MM.1S (cell line): ENCODE measurements around the gene EXOC3L4.

Source experiments
- DNase-seq: peaks from one replicate; pipeline ENCODE4 v3.0.0-alpha.2; 2015
- H2AFZ ChIP-seq: fragments of 300-600 bp; sonication (generic); 2 replicates; pipeline ENCODE4 v1.6.0; 2016; ENCODE audit warnings: antibody characterized with exemption, low read length
- H3F3A ChIP-seq: fragments of 300-600 bp; sonication (generic); 2 replicates; pipeline ENCODE4 v1.6.1; 2016; ENCODE audit warnings: mild to moderate bottlenecking, antibody characterized with exemption, low read length, moderate library complexity, mixed read lengths; ENCODE audit not compliant: insufficient read depth
- H3K27ac ChIP-seq: fragments of 300-600 bp; sonication (generic); 2 replicates; pipeline ENCODE4 v1.5.1; 2016; ENCODE audit warnings: mild to moderate bottlenecking, low read length
- H3K27me3 ChIP-seq: fragments of 300-600 bp; sonication (generic); replicated peaks from 2 replicates; pipeline ENCODE4 v1.6.0; 2016; ENCODE audit warnings: low read length; ENCODE audit not compliant: insufficient read depth
- H3K36me3 ChIP-seq: fragments of 300-600 bp; sonication (generic); replicated peaks from 2 replicates; pipeline ENCODE4 v1.6.1; 2016; ENCODE audit warnings: mild to moderate bottlenecking, low read length, mixed read lengths; ENCODE audit not compliant: insufficient read depth
- H3K4me1 ChIP-seq: fragments of 300-600 bp; sonication (generic); 2 replicates; pipeline ENCODE4 v1.6.1; 2016; ENCODE audit warnings: low read length, mixed read lengths
- H3K4me2 ChIP-seq: fragments of 300-600 bp; sonication (generic); 2 replicates; pipeline ENCODE4 v1.6.0; 2016; ENCODE audit warnings: low read depth, low read length
- H3K4me3 ChIP-seq: fragments of 300-600 bp; sonication (generic); 2 replicates; pipeline ENCODE4 v1.5.1; 2016; ENCODE audit warnings: low read length, mixed read lengths
- H3K79me2 ChIP-seq: fragments of 300-600 bp; sonication (generic); 2 replicates; pipeline ENCODE4 v1.6.1; 2016; ENCODE audit warnings: mixed run types, low read length, mixed read lengths
- H3K9ac ChIP-seq: fragments of 300-600 bp; sonication (generic); 2 replicates; pipeline ENCODE4 v1.6.1; 2016; ENCODE audit warnings: low read length, mixed read lengths
- H3K9me2 ChIP-seq: fragments of 300-600 bp; sonication (generic); replicated peaks from 2 replicates; pipeline ENCODE4 v1.6.1; 2016; ENCODE audit warnings: mild to moderate bottlenecking, low read length, mixed read lengths; ENCODE audit not compliant: insufficient read depth
- H3K9me3 ChIP-seq: fragments of 300-600 bp; sonication (generic); replicated peaks from 2 replicates; pipeline ENCODE4 v1.6.1; 2016; ENCODE audit warnings: mild to moderate bottlenecking, low read length, mixed read lengths; ENCODE audit not compliant: insufficient read depth
- H4K20me1 ChIP-seq: fragments of 300-600 bp; sonication (generic); 2 replicates; pipeline ENCODE4 v1.6.1; 2016; ENCODE audit warnings: mild to moderate bottlenecking, low read length, moderate library complexity, mixed read lengths; ENCODE audit not compliant: insufficient read depth
- CTCF ChIP-seq: fragments of 300-600 bp; sonication (generic); IDR thresholded peaks from 2 replicates; pipeline ENCODE4 v1.5.1; 2016; ENCODE audit warnings: antibody characterized with exemption, low read length, mixed read lengths
- EZH2 ChIP-seq: fragments of 300-600 bp; sonication (generic); optimal IDR thresholded peaks from 2 replicates; pipeline ENCODE3; 2017; ENCODE audit warnings: low read depth, mild to moderate bottlenecking, antibody characterized with exemption, low read length, mixed read lengths
- EZH2phosphoT487 ChIP-seq: fragments of 300-600 bp; sonication (generic); IDR thresholded peaks from 2 replicates; pipeline ENCODE4 v1.6.1; 2018; ENCODE audit warnings: antibody characterized with exemption, low read length

The EXOC3L4 gene

DNA sequence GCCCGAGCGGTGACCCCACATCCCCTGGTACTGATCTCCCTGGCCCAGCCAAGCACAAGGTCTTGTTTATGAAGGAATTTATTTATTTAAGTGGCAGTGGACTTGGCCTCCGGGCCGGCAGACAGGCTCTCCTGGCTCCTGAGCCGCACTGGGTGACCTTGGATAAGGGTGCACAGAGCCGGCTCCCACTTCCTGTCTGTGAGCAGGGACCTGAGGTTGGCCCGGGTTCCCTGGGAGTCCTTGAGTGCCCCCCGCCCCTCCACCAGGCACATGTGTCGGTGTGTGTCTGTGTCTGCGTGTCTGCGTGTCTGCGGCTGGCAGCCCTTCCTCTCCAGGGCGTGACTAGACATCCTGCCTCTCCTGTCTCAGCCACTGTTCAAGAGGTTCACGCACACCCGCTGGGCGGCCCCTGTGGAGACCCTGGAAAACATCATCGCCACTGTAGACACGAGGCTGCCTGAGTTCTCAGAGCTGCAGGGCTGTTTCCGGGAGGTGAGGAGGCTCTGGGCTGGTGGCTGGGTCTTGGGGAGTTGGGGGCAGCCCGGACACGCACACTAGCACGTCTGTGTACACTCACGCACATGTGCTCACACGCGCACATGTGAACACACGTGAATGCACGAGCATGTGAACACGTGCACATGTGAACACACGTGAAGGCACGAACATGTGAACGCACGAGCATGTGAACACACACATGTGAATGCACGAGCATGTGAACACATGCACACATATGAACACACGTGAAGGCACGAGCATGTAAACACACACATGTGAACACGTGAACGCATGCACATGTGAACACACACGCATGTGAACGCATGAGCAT is 38.1 kb downstream of the EXOC3L4 start:
- H3K9me3 ChIP-seq = no peaks in the 10 kb centered on the region
- H3K79me2 ChIP-seq = no peaks in the 10 kb centered on the region
- TF ChIP-seq EZH2 (no peak), CTCF (no peak), EZH2phosphoT487 (no peak)
- H2AFZ ChIP-seq = no peak overlapping the region
- peaks cover 4% of the 10 kb centered on the region for H3K27me3 ChIP-seq
- no peak overlapping the region for H3K4me3 ChIP-seq
- H3K9me2 ChIP-seq = no peaks in the 10 kb centered on the region
- no peaks in the 10 kb centered on the region for H4K20me1 ChIP-seq
- H3F3A ChIP-seq = no peaks in the 10 kb centered on the region
- no peak overlapping the region for H3K9ac ChIP-seq
- H3K4me2 ChIP-seq = no peak overlapping the region
- no peak overlapping the region for H3K27ac ChIP-seq
- no peak for DNase-seq
- H3K36me3 ChIP-seq = no peaks in the 10 kb centered on the region
- no peaks in the 10 kb centered on the region for H3K4me1 ChIP-seq

- H3K27me3 ChIP-seq = peaks cover 4% of the 10 kb centered on the region
- no peak for DNase-seq
- H3K4me2 ChIP-seq = no peak overlapping the region
- H4K20me1 ChIP-seq = no peaks in the 10 kb centered on the region
- no peaks in the 10 kb centered on the region for H3K36me3 ChIP-seq
- H3K4me1 ChIP-seq = no peaks in the 10 kb centered on the region
- no peaks in the 10 kb centered on the region for H3K9me2 ChIP-seq
- no peak overlapping the region for H2AFZ ChIP-seq
- no peaks in the 10 kb centered on the region for H3K9me3 ChIP-seq
- H3K4me3 ChIP-seq = no peak overlapping the region
- H3F3A ChIP-seq = no peaks in the 10 kb centered on the region
- no peak for TF ChIP-seq EZH2
- TF ChIP-seq EZH2phosphoT487 = no peak
- TF ChIP-seq CTCF = no peak
- H3K27ac ChIP-seq = no peak overlapping the region
- no peak overlapping the region for H3K9ac ChIP-seq
- H3K79me2 ChIP-seq = no peaks in the 10 kb centered on the region
Measured at GRCh38 chr14:103133210-103134140, 39.0 kb downstream of the EXOC3L4 start.

DNA sequence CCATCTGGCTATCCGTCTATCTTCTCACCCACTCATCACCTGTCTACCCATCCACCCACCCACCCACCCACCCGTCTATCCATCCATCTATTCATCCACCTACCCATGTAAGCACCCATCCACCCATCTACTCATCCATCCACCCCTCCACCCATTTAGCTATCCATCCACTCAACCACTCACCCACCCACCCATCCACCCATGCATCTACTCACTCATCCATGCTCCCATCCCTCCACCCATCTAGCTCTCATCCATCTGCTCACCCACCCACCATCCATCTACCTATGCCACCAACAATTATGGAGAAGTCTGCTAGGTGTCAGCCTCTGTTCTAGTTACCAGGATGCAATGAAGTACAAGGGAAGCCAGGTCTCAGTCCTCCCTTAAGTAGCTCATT is 39.9 kb downstream of the EXOC3L4 start:
- peaks cover 9% of the 10 kb centered on the region for H3K27me3 ChIP-seq
- no peaks in the 10 kb centered on the region for H4K20me1 ChIP-seq
- no peaks in the 10 kb centered on the region for H3K79me2 ChIP-seq
- no peak overlapping the region for H2AFZ ChIP-seq
- TF ChIP-seq EZH2 (no peak), EZH2phosphoT487 (no peak), CTCF (no peak)
- H3K9me2 ChIP-seq = no peaks in the 10 kb centered on the region
- H3K9ac ChIP-seq = no peak overlapping the region
- no peaks in the 10 kb centered on the region for H3K9me3 ChIP-seq
- H3K36me3 ChIP-seq = no peaks in the 10 kb centered on the region
- H3K4me2 ChIP-seq = no peak overlapping the region
- DNase-seq = no peak
- no peaks in the 10 kb centered on the region for H3F3A ChIP-seq
- no peak overlapping the region for H3K4me3 ChIP-seq
- H3K4me1 ChIP-seq = no peaks in the 10 kb centered on the region
- H3K27ac ChIP-seq = no peak overlapping the region
